ENCODE data around the gene NHERF1. TPM values are rescaled to one million over a fixed set of nuclear protein-coding genes. Genes with fewer than 3 reads are reported as not detected.

Gene NHERF1
- total and polyA plus RNA-seq, 4 donors, result 13.8 to 79.1 (median 66.7) TPM

DNA sequence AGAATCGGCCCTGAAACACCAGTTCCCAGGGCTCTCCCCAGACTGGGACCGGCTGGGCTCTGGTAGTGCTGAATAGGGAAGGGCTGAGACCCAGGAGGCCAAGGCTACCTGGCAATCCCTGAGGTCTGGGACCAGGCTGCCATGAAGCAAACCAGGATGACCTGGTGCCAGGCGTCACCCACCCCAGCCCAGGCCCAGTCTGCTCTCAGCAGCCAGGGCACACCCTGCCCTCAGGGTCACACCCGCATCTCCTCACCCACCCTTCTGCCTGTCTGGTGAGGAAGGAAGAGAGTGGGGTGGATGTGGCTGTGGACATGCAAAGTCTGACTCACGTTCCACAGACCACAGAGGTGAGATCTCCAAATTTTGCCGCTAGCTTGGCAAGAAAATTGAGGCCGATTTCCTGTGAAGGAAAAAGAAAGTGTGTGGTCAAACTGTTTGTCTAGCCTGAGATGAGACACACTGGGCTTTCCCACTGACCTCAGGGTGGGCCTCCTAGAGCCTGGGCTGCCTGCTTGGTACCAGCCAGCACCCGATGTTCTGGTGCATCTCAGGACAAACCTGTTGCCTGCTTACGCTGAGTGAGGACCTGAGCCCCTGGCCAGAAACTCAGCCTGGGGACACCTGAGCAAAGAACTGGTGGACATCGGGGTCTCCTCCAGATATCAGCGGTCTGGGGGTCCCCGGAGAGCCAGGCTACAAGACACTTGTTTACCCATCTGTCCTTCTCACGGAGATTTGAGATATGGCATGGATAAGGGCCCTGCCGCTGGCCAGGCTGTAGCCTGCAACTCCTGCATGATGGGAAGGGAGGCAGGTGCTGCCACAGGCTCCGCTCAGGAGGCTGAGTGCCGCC lies 17.7 kb upstream of the NHERF1 start:
- Histone ChIP-seq H3K4me1 (ENCODE audit: control insufficient read depth, insufficient read depth, low read length) (no peaks in the 10 kb centered on the region), H3K9me3 (ENCODE audit: control insufficient read depth, insufficient read depth, low read length) (no peaks in the 10 kb centered on the region), H3K27ac (ENCODE audit: low read depth, low read length) (no peak overlapping the region), H3K4me3 (ENCODE audit: low read depth, low read length) (no peak overlapping the region), H3K27me3 (ENCODE audit: control insufficient read depth, insufficient read depth, low read length) (peaks cover 19% of the 10 kb centered on the region), H3K36me3 (ENCODE audit: control insufficient read depth, insufficient read depth, low read length) (no peaks in the 10 kb centered on the region)
- WGBS (ENCODE audit: insufficient coverage), result 88% methylated on average over 14 of the region's 16 CpGs
- DNase-seq (ENCODE audit: low read depth in 4 of 6, low spot score in 6 of 6), result no peak

DNA sequence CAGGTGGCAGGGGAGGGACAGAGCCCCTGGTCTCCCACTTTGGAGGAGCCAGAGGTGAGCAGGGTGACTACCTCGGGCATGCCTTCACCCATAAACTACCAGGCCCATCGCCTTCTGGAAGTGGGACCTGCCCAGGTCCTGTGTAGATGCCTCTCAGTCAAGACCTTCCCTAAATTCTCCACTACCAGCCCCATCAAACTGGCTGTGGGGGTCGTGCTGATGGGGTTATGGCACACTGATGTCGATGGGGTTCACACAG lies 17.2 kb upstream of the NHERF1 start:
- Histone ChIP-seq H3K36me3 (ENCODE audit: control insufficient read depth, insufficient read depth, low read length) (no peaks in the 10 kb centered on the region), H3K4me1 (ENCODE audit: control insufficient read depth, insufficient read depth, low read length) (peaks cover 2% of the 10 kb centered on the region), H3K27me3 (ENCODE audit: control insufficient read depth, insufficient read depth, low read length) (peaks cover 24% of the 10 kb centered on the region), H3K27ac (ENCODE audit: low read depth, low read length) (no peak overlapping the region), H3K9me3 (ENCODE audit: control insufficient read depth, insufficient read depth, low read length) (no peaks in the 10 kb centered on the region), H3K4me3 (ENCODE audit: low read depth, low read length) (no peak overlapping the region)
- 70% methylated on average over 4 of the region's 4 CpGs for WGBS (ENCODE audit: insufficient coverage)
- DNase-seq (ENCODE audit: low read depth in 4 of 6, low spot score in 6 of 6), result no peak

DNA sequence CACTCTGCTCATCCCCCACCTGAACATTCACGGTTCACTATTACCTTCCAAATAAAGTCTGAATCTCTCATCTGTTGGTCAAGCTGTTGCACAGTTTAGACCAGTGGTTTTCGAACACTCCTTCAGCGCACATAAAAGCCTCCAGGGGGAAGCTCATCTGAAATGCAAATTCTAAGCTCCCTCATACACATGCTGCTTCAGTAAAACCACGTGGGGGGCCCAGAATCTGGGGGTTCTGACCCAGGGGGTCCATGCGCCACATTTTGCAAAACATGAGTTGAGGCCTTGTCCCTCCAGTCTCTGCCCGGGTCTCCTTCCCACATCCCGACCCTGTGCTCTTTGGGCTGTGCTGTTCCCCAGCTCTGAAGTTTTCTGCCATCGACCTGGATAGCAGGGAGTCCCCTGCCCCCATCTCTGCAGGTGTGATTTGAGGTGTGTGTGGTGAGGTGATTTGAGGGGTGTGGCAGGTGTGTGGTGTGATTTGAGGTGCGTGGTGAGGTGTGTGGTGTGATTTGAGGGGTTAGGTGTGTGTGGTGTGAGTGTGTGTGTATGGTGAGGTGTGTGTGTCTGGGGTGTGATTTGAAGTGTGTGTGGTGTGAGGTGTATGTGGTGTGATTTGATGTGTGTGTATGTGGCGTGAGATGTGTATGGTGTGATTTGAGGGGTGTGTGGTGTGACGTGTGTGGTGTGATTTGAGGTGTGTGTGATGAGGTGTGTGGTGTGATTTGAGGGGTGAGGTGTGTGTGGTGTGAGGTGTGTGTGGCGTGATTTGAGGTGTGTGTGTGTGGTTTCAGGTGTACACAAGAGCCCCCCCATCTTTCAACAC lies 16.2 kb upstream of the NHERF1 start:
- Histone ChIP-seq H3K27me3 (ENCODE audit: control insufficient read depth, insufficient read depth, low read length) (peaks cover 34% of the 10 kb centered on the region), H3K4me3 (ENCODE audit: low read depth, low read length) (no peak overlapping the region), H3K9me3 (ENCODE audit: control insufficient read depth, insufficient read depth, low read length) (no peaks in the 10 kb centered on the region), H3K36me3 (ENCODE audit: control insufficient read depth, insufficient read depth, low read length) (no peaks in the 10 kb centered on the region), H3K27ac (ENCODE audit: low read depth, low read length) (no peak overlapping the region), H3K4me1 (ENCODE audit: control insufficient read depth, insufficient read depth, low read length) (peaks cover 11% of the 10 kb centered on the region)
- no peak for DNase-seq (ENCODE audit: low read depth in 4 of 6, low spot score in 6 of 6)
- 76% methylated on average over 10 of the region's 12 CpGs for WGBS (ENCODE audit: insufficient coverage)

DNA sequence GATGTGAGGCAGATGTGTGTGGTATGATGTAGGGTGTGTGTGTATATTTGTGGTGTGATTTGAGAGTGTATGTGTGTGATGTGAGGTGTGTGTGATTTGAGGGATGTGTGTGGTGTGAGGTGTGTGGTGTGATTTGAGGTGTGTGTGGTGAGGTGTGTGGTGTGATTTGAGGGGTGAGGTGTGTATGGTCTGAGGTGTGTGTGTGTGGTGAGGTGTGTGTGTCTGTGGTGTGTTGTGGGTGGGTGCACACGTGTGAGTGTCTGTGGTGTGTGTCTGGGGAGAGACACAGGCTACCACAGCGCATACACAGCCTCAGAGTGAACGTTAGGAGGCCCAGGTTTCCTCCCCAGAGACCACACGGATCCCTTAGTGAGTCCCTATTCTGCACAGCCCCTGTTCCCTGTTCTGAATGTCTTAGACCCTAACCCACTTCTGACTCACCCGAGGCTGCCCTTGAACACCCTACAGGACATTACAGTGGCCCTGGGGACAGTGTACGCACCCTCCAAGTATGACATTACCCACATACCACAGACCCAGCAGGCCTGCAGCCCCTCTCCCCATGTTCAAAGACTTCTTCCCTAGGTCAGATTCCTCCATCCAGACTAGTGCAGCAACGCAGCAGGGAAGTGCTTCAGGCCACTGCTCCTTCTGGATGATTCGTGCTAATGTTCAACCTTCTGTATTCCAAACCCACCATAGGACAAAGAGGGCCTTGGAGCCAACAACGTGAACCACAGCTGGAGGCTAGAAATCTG lies 14.9 kb upstream of the NHERF1 start:
- DNase-seq (ENCODE audit: low read depth in 4 of 6, low spot score in 6 of 6), result no peak
- peaks cover 47% of the 10 kb centered on the region for H3K27me3 ChIP-seq (ENCODE audit: control insufficient read depth, insufficient read depth, low read length)
- H3K27ac ChIP-seq (ENCODE audit: low read depth, low read length), result no peak overlapping the region
- no peaks in the 10 kb centered on the region for H3K9me3 ChIP-seq (ENCODE audit: control insufficient read depth, insufficient read depth, low read length)
- no peak overlapping the region for H3K4me3 ChIP-seq (ENCODE audit: low read depth, low read length)
- peaks cover 24% of the 10 kb centered on the region for H3K4me1 ChIP-seq (ENCODE audit: control insufficient read depth, insufficient read depth, low read length)
- H3K36me3 ChIP-seq (ENCODE audit: control insufficient read depth, insufficient read depth, low read length), result no peaks in the 10 kb centered on the region
- WGBS (ENCODE audit: insufficient coverage), result 58% methylated on average over 9 of the region's 9 CpGs

DNA sequence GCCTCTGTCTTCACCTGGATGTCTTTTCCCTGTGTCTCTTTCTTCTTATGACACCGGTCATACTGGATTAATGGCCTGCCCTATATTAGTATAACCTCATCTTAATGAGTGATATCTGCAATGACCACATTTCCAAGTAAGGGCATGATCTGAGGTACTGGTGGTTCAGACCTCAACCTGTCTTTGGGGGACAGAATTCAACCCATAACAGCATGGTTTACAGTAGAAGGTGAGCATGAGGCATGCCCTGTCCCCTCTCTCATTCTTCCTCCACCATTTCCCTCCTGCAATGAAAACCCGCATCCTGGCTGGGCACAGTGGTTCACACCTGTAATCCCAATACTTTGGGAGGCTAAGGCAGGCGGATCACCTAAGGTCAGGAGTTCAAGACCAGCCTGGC lies 14.2 kb upstream of the NHERF1 start:
- peaks cover 26% of the 10 kb centered on the region for H3K4me1 ChIP-seq (ENCODE audit: control insufficient read depth, insufficient read depth, low read length)
- no peaks in the 10 kb centered on the region for H3K36me3 ChIP-seq (ENCODE audit: control insufficient read depth, insufficient read depth, low read length)
- H3K9me3 ChIP-seq (ENCODE audit: control insufficient read depth, insufficient read depth, low read length), result no peaks in the 10 kb centered on the region
- no peak overlapping the region for H3K4me3 ChIP-seq (ENCODE audit: low read depth, low read length)
- peaks cover 54% of the 10 kb centered on the region for H3K27me3 ChIP-seq (ENCODE audit: control insufficient read depth, insufficient read depth, low read length)
- 100% methylated on average over 1 of the region's 3 CpGs for WGBS (ENCODE audit: insufficient coverage)
- no peak for DNase-seq (ENCODE audit: low read depth in 4 of 6, low spot score in 6 of 6)
- no peak overlapping the region for H3K27ac ChIP-seq (ENCODE audit: low read depth, low read length)

DNA sequence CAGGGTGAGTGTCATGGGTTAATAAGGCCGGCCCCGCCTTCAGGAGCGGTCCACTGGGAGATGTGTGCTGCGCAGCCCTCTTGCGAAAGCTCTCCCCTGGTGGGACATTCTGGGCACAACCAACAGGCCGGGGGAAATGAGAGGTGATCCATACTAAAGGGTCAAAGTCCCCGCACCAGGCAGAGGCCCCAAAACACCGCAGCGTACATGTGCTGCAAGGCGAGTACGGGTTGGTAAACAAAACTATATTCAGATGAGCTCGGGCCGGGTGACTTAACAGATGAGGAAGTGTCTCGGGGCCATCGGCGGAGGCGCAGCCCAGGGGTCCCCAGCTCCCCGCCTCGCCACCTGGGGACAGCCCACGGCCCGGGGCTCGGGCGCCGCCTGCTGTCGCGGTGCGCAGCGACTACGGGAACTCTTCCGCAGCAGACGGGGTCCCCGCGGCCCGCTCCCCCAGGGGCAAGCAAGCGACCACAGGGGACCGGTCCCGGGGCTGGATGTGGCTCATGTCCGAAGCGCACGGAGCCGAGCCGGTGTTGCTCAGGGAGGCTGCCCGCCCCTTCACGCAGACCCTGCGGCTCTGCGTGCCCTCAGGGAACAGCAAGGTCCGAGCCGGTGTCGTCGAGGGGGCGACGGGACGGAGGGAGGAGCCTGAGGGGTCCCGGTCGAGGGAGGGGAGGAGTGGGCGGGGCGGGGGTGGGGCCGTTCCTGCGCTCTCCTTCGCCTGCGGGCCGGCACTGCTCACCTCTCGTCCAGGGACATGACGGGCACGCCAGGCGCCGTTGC lies 11.7 kb upstream of the NHERF1 start, which contains the start of gene RAB37:
TSS of gene RAB37 (plus strand) at position 744 of the 786 bp plus-strand sequence. CDS start at position 761, 17 bp downstream.
- WGBS (ENCODE audit: insufficient coverage), result under 1% methylated on average over 67 of the region's 67 CpGs

DNA sequence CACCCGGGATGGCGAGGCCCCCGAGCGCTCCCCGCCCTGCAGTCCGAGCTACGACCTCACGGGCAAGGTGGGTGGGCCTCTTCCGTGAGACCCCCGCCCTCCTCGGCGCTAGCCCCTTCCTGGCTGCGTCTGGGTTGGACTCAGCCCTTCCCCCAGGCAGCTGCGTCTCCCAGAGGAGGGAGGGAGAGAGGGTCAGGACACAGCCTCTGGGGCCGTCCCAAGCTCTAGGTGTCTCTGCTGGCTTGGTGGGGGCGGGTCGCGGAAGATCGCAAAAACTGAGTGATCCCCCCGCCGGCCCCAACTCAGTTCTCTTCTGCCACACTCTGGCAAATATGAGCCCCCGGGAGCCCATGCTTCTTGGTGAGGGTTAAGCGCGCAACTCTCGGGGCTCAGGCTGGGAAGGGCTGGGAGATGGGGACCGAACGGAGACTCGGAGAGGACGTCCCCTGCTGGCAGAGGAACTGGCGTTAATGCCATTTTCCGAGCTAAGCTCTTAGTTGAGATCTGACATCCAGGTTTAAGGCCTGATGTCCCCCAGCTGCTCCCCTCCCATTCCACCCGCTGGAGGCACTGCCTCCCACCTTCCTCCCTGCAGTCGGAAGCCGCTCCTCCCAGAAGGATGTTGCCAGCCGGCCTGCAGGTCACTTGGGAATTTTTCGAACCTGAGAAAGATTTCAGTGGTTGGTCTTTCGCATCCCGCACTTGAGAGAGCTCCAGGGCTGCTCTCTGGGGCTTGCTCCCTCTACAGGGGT lies 11.0 kb upstream of the NHERF1 start:
- H3K4me1 ChIP-seq (ENCODE audit: control insufficient read depth, insufficient read depth, low read length), result peaks cover 26% of the 10 kb centered on the region
- H3K27me3 ChIP-seq (ENCODE audit: control insufficient read depth, insufficient read depth, low read length), result peaks cover 65% of the 10 kb centered on the region
- no peak for DNase-seq (ENCODE audit: low read depth in 4 of 6, low spot score in 6 of 6)
- WGBS (ENCODE audit: insufficient coverage), result 2% methylated on average over 32 of the region's 38 CpGs
- no peak overlapping the region for H3K27ac ChIP-seq (ENCODE audit: low read depth, low read length)
- no peaks in the 10 kb centered on the region for H3K9me3 ChIP-seq (ENCODE audit: control insufficient read depth, insufficient read depth, low read length)
- H3K36me3 ChIP-seq (ENCODE audit: control insufficient read depth, insufficient read depth, low read length), result no peaks in the 10 kb centered on the region
- no peak overlapping the region for H3K4me3 ChIP-seq (ENCODE audit: low read depth, low read length)

More for the DNA sequence above, 11.7 kb upstream of the NHERF1 start, which contains the start of gene RAB37:
- DNase-seq (ENCODE audit: low read depth in 4 of 6, low spot score in 6 of 6), result no peak
- H3K4me1 ChIP-seq (ENCODE audit: control insufficient read depth, insufficient read depth, low read length), result peaks cover 26% of the 10 kb centered on the region
- H3K27ac ChIP-seq (ENCODE audit: low read depth, low read length), result no peak within 1 kb of the TSS
- peaks cover 61% of the 10 kb centered on the region for H3K27me3 ChIP-seq (ENCODE audit: control insufficient read depth, insufficient read depth, low read length)
- no peak within 1 kb of the TSS for H3K4me3 ChIP-seq (ENCODE audit: low read depth, low read length)
- H3K36me3 ChIP-seq (ENCODE audit: control insufficient read depth, insufficient read depth, low read length), result no peaks in the 10 kb centered on the region
- H3K9me3 ChIP-seq (ENCODE audit: control insufficient read depth, insufficient read depth, low read length), result no peaks in the 10 kb centered on the region

DNA sequence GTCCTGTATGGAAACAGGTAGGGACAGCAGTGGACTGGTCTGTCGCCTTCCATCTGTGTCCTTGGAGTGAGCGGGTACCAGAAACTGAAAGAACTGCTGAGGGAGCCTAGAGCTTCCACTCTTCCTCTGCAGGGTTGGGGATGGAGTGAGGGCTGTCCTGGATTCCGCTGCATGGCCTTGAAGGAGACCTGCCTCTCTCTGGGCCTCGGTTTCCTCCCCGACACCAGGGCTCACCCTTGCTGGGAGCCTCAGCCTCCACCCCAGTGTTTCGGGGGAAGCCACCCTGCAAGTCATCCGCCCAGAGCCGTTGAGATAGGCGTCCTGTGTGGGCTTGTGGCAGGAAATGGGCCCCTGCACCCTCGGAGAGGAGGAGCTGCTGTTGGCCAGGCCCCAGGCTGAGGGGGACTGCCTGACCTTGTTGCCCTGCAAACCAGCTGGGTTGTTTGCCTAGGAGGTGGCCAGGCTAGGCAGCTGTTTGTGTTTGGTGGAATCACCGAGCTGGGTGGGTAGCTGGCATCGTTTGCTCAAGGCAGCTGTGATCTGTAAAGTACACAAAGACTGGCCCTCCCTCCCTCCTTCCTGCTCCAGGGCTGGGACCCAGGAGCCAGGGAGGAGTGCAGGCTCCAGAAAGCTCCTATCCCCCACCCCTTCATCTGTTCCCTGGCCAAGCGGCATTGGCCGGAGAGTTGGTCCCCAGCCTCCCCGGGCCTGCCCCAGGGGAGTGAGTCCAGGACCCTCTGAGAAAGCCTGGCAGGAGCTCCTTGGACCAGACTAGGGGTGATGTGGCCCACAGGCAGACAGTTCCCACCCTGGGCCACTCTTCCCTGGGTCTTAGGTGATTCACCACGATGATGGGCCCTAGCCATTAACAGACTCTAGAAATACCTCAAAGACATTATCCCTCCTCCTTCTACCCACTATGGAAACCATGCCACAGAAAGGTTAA lies 10.1 kb upstream of the NHERF1 start:
- DNase-seq (ENCODE audit: low read depth in 4 of 6, low spot score in 6 of 6), result no peak
- Histone ChIP-seq H3K4me3 (ENCODE audit: low read depth, low read length) (no peak overlapping the region), H3K4me1 (ENCODE audit: control insufficient read depth, insufficient read depth, low read length) (peaks cover 26% of the 10 kb centered on the region), H3K27me3 (ENCODE audit: control insufficient read depth, insufficient read depth, low read length) (peaks cover 64% of the 10 kb centered on the region), H3K9me3 (ENCODE audit: control insufficient read depth, insufficient read depth, low read length) (no peaks in the 10 kb centered on the region), H3K27ac (ENCODE audit: low read depth, low read length) (no peak overlapping the region), H3K36me3 (ENCODE audit: control insufficient read depth, insufficient read depth, low read length) (no peaks in the 10 kb centered on the region)
- 47% methylated on average over 13 of the region's 16 CpGs for WGBS (ENCODE audit: insufficient coverage)

Measured in spinal cord (tissue), 10 donors.